Measurements from ENCODE around the gene SEPTIN11.

Gene SEPTIN11

GRCh38 chr4:76997077-76997476, 47.5 kb downstream of the SEPTIN11 start:
- TF ChIP-seq ZFP30 (CRISPR knock-in tag; IDR thresholded peaks at IDR 0.05) (no peak), TOX (CRISPR knock-in tag; IDR thresholded peaks at IDR 0.05; ENCODE audit: borderline replicate concordance) (no peak), CSDC2 (CRISPR knock-in tag; IDR thresholded peaks at IDR 0.05) (no peak), ZFP3 (CRISPR knock-in tag; IDR thresholded peaks at IDR 0.05) (no peak), ARNTL (CRISPR knock-in tag; IDR thresholded peaks at IDR 0.05; ENCODE audit: borderline replicate concordance, low read depth) (no peak), ISL1 (CRISPR knock-in tag; IDR thresholded peaks at IDR 0.05) (no peak), SNAI2 (CRISPR knock-in tag; IDR thresholded peaks at IDR 0.05) (no peak), PPARA (CRISPR knock-in tag; IDR thresholded peaks at IDR 0.05; ENCODE audit: borderline replicate concordance) (no peak), GLIS3 (CRISPR knock-in tag; IDR thresholded peaks at IDR 0.05) (no peak)
- TF ChIP-seq, protein P1, sequence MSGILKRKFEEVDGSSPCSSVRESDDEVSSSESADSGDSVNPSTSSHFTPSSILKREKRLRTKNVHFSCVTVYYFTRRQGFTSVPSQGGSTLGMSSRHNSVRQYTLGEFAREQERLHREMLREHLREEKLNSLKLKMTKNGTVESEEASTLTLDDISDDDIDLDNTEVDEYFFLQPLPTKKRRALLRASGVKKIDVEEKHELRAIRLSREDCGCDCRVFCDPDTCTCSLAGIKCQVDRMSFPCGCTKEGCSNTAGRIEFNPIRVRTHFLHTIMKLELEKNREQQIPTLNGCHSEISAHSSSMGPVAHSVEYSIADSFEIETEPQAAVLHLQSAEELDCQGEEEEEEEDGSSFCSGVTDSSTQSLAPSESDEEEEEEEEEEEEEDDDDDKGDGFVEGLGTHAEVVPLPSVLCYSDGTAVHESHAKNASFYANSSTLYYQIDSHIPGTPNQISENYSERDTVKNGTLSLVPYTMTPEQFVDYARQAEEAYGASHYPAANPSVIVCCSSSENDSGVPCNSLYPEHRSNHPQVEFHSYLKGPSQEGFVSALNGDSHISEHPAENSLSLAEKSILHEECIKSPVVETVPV (CRISPR knock-in tag; IDR thresholded peaks at IDR 0.05), result no peak
- TF ChIP-seq, protein P2, sequence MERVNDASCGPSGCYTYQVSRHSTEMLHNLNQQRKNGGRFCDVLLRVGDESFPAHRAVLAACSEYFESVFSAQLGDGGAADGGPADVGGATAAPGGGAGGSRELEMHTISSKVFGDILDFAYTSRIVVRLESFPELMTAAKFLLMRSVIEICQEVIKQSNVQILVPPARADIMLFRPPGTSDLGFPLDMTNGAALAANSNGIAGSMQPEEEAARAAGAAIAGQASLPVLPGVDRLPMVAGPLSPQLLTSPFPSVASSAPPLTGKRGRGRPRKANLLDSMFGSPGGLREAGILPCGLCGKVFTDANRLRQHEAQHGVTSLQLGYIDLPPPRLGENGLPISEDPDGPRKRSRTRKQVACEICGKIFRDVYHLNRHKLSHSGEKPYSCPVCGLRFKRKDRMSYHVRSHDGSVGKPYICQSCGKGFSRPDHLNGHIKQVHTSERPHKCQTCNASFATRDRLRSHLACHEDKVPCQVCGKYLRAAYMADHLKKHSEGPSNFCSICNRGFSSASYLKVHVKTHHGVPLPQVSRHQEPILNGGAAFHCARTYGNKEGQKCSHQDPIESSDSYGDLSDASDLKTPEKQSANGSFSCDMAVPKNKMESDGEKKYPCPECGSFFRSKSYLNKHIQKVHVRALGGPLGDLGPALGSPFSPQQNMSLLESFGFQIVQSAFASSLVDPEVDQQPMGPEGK (CRISPR knock-in tag; IDR thresholded peaks at IDR 0.05; ENCODE audit: borderline replicate concordance), result no peak
- TF ChIP-seq, protein P3, sequence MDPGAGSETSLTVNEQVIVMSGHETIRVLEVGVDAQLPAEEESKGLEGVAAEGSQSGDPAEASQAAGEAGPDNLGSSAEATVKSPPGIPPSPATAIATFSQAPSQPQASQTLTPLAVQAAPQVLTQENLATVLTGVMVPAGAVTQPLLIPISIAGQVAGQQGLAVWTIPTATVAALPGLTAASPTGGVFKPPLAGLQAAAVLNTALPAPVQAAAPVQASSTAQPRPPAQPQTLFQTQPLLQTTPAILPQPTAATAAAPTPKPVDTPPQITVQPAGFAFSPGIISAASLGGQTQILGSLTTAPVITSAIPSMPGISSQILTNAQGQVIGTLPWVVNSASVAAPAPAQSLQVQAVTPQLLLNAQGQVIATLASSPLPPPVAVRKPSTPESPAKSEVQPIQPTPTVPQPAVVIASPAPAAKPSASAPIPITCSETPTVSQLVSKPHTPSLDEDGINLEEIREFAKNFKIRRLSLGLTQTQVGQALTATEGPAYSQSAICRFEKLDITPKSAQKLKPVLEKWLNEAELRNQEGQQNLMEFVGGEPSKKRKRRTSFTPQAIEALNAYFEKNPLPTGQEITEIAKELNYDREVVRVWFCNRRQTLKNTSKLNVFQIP (CRISPR knock-in tag; IDR thresholded peaks at IDR 0.05; ENCODE audit: borderline replicate concordance, low read depth), result no peak
- ATAC-seq, result no peak

GRCh38 chr4:76997532-76997931, 48.0 kb downstream of the SEPTIN11 start:
- no peak for ATAC-seq
- TF ChIP-seq TCF4 (CRISPR knock-in tag; IDR thresholded peaks at IDR 0.05; ENCODE audit: borderline replicate concordance) (no peak), GLIS3 (CRISPR knock-in tag; IDR thresholded peaks at IDR 0.05) (no peak), CSDC2 (CRISPR knock-in tag; IDR thresholded peaks at IDR 0.05) (no peak), ZFP30 (CRISPR knock-in tag; IDR thresholded peaks at IDR 0.05) (no peak), ZFP3 (CRISPR knock-in tag; IDR thresholded peaks at IDR 0.05) (no peak), ISL1 (CRISPR knock-in tag; IDR thresholded peaks at IDR 0.05) (no peak), ZNF8 (CRISPR knock-in tag; IDR thresholded peaks at IDR 0.05) (no peak), ZNF70 (CRISPR knock-in tag; IDR thresholded peaks at IDR 0.05) (no peak)
- TF ChIP-seq, protein P4, sequence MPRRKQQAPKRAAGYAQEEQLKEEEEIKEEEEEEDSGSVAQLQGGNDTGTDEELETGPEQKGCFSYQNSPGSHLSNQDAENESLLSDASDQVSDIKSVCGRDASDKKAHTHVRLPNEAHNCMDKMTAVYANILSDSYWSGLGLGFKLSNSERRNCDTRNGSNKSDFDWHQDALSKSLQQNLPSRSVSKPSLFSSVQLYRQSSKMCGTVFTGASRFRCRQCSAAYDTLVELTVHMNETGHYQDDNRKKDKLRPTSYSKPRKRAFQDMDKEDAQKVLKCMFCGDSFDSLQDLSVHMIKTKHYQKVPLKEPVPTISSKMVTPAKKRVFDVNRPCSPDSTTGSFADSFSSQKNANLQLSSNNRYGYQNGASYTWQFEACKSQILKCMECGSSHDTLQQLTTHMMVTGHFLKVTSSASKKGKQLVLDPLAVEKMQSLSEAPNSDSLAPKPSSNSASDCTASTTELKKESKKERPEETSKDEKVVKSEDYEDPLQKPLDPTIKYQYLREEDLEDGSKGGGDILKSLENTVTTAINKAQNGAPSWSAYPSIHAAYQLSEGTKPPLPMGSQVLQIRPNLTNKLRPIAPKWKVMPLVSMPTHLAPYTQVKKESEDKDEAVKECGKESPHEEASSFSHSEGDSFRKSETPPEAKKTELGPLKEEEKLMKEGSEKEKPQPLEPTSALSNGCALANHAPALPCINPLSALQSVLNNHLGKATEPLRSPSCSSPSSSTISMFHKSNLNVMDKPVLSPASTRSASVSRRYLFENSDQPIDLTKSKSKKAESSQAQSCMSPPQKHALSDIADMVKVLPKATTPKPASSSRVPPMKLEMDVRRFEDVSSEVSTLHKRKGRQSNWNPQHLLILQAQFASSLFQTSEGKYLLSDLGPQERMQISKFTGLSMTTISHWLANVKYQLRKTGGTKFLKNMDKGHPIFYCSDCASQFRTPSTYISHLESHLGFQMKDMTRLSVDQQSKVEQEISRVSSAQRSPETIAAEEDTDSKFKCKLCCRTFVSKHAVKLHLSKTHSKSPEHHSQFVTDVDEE (CRISPR knock-in tag; IDR thresholded peaks at IDR 0.05), result no peak

GRCh38 chr4:76998251-76998901, 48.8 kb downstream of the SEPTIN11 start:
- TF ChIP-seq RARB (CRISPR knock-in tag; IDR thresholded peaks at IDR 0.05) (no peak), GLIS3 (CRISPR knock-in tag; IDR thresholded peaks at IDR 0.05) (no peak), ISL1 (CRISPR knock-in tag; IDR thresholded peaks at IDR 0.05) (no peak), BACH2 (CRISPR knock-in tag; IDR thresholded peaks at IDR 0.05; ENCODE audit: borderline replicate concordance) (no peak), ZNF70 (CRISPR knock-in tag; IDR thresholded peaks at IDR 0.05) (no peak), OSR1 (CRISPR knock-in tag; IDR thresholded peaks at IDR 0.05) (no peak), TCF4 (CRISPR knock-in tag; IDR thresholded peaks at IDR 0.05; ENCODE audit: borderline replicate concordance) (no peak), ZC3H10 (CRISPR knock-in tag; IDR thresholded peaks at IDR 0.05) (no peak), ARNTL (CRISPR knock-in tag; IDR thresholded peaks at IDR 0.05; ENCODE audit: borderline replicate concordance, low read depth) (no peak), ZNF565 (CRISPR knock-in tag; conservative IDR thresholded peaks at IDR 0.05; ENCODE audit: low read depth) (no peak), ZFP3 (CRISPR knock-in tag; IDR thresholded peaks at IDR 0.05) (no peak), ZNF8 (CRISPR knock-in tag; IDR thresholded peaks at IDR 0.05) (no peak), ZFP30 (CRISPR knock-in tag; IDR thresholded peaks at IDR 0.05) (no peak), PPARA (CRISPR knock-in tag; IDR thresholded peaks at IDR 0.05; ENCODE audit: borderline replicate concordance) (no peak)
- TF ChIP-seq, protein P2 (CRISPR knock-in tag; IDR thresholded peaks at IDR 0.05; ENCODE audit: borderline replicate concordance), result no peak
- TF ChIP-seq, protein P1 (CRISPR knock-in tag; IDR thresholded peaks at IDR 0.05), result no peak
- TF ChIP-seq, protein P3 (CRISPR knock-in tag; IDR thresholded peaks at IDR 0.05; ENCODE audit: borderline replicate concordance, low read depth), result no peak
- ATAC-seq, result no peak
